Caki2 (cell line): ENCODE results near the gene NR6A1. TPM values are rescaled to one million over a fixed set of nuclear protein-coding genes. Genes with fewer than 3 reads are reported as not detected.
A peak's percentile ranks its signal among the peaks of the same experiment; 100 is the strongest.

ENCODE experiments used
- DNase-seq: peaks from one replicate; pipeline ENCODE4 v3.0.0-alpha.2; 2015; ENCODE audit warnings: low read depth
- in situ Hi-C: cut with HindIII; loops from 2 replicates; pipeline ENCODE4 v1.10.0; 2016; ENCODE audit warnings: low sequenced_read_pairs, low pct_unique_long_range_greater_than_20kb, mixed read lengths
- total RNA-seq: library from RNA; depleted of rRNA; stranded (reverse); fragments of >200 nt; shearing (Covaris generic); gene quantifications from 2 replicates; pipeline ENCODE4 v1.2.3, GENCODE V29; 2014; ENCODE audit warnings: low replicate concordance; rRNA removed

Gene NR6A1
- total RNA-seq: 0.64 and 1.3 TPM in 2 replicates

DNA sequence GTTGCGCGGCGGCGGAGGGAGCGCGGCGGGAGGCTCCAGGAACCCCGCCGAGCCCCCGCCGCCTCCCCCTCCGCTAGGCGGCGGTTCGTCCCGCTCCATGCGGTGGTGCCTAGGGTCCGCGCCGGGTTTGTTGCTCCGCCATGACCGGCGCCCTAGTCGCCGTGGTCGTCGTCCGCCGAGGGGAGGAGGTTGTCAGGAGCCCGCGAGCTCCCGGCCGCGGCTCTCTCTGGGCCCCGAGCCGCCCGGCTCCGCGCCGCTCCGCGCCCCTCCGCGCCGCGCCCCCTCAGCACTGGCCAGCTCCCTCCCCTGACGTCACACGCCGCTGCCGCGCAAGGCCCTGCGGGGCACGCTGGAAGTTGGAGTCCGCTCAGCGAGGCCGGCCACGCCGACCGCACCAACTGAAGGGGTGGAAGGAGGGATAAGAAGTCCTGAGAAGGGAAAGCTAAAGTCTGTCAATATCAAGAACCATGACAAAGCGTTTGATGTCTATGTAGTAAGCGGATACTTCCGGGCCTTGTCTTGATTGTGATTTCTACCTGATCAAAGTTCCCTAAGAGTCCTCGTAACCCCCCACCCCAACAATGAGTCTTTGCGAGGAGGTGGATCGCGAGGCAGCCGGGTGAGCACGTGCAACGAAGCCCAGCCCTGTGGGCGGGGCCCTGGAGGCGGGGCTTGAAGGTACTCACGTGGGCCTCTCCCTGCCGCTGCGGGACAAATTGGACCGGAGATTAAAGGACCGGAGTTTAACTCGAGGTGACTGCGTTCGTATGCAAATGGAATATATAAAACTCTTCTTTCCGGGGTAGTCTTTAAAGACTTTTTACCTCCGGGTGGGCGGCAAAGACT, at the start of gene NR6A1:
NR6A1 (minus strand) TSS at position 291 of the 846 bp plus-strand sequence.
- peak; percentile 97 for DNase-seq
- in situ Hi-C loops: no loop called here

DNA sequence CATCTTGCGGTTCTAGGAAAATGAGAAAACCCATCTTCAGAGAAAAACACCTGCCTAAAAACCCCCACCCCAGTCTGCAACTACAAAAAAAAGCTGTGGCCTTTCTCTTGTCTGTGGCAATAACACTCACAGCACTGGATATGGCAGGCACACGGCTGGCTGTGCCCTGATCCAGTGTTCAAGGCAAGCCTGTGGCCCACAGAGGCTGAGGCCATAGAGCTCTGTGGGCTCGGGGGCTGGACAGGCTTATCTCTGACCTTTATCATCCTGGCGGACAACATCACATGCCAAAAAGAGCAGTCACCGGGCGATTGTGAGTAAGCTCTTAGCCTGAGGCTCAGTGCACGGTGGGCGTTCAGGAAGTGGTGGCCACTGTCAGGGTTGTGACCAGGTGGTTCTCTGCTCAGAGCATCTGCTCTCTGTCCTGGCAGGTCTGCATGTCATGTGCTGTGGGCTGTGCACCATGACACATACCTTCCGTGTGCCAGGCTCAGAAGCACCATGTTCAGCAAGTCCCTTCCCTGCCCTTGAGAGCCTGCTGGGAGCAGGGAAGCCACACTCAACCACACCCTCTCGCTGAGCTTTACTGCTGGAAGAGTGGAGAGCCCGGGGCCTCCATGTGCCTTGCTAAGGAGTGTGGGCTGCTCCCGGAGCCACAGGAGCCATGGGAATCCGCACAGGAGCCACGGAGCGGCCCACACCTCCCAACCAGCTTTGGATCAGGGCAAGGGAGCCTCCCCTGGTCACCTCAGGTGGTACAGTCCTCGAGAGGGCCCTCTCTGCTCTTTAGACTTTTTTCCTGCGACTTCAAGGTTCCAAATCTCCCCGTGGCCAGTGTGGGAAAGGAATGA, 47.5 kb upstream of the NR6A1 start:
- DNase-seq: peak; percentile 71
- in situ Hi-C loops: no loop called here

DNA sequence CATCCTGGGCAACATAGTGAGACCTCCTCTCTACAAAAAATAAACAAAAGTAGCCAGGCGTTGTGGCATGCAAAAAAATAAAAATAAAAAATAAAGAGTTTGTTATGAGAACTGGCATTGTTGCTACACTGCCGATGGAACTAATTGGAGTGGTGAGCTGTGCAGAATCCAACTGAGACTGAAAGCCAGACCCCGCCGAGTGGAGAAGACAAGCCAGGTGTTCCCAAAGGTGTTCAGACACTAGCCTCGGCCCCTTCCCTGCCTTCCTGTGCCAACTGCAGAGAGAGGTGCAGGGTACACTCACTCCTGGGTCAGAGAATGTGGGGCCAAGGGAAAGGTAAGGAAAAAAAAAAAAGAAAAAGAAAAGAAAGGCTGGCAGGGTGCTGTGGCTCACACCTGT, 44.5 kb upstream of the NR6A1 start:
- in situ Hi-C loops: no loop called here
- DNase-seq: no peak

DNA sequence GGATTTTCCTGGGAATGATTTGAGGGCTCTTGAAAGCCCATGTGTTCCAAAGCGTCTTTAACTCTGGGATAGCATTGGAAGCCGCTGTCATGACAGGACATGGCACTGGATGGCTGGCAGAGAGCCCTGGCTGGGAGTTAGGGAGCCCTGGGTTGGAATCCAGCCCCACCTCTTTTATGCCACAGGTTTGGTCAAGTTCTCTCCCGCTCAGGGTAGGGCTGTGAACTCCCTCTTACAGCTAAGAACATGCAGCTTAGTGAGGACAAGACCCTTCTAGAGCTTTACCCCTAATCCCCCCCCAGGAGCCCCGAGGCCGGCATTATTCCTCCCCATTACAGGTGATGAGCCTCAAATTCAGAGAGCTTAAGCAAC, 43.0 kb upstream of the NR6A1 start:
- no peak for DNase-seq
- in situ Hi-C loops: no loop called here

DNA sequence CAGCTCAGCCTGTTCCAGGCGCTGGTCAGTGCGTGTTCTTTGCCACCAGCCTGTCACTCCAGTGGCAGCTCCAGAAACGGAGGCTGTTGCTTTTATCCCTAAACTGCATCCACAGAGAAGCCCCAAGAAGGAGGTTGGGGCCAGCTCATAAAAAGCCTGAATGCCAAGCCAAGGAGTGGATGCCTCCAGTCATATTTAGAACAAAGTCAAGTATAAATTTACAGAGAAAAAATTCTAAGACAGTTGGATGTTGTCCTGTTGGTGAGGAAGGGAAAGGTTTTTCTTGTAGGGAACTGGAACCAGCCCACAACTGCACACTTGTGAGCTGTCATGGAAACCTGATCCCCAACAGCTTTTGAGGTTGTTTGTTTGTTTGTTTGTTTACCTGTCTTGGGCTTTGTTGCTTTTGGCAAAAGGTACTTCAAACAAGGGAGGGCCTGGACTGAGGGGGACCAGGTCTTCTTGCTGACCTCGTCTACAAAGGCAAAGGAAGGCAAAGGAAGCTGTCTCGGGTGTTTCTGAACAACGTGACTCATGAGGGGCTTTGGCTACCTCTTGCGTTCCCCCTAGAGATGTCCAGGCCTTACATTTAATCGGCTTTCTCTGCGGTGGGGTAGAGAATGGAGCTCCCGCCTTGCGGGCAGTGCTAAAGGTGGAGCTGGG, 42.5 kb upstream of the NR6A1 start:
- no peak for DNase-seq
- in situ Hi-C loops: no loop called here

DNA sequence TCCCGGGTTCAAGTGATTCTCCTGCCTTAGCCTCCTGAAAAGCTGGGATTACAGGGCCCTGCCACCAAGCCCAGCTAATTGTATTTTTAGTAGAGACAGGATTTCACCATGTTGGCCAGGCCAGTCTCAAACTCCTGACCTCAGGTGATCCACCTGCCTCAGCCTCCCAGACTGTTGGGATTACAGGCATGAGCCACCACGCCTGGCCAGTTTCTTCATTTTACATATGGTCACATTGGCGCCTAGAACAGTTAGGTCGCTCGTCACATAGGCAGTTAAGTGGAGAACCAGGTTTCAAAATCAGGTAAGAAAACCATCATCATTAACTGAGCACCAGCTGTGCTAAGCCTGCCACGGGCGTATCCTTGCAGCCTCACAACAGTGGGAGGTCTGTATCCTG, 41.9 kb upstream of the NR6A1 start:
- in situ Hi-C loops: no loop called here
- DNase-seq: no peak

DNA sequence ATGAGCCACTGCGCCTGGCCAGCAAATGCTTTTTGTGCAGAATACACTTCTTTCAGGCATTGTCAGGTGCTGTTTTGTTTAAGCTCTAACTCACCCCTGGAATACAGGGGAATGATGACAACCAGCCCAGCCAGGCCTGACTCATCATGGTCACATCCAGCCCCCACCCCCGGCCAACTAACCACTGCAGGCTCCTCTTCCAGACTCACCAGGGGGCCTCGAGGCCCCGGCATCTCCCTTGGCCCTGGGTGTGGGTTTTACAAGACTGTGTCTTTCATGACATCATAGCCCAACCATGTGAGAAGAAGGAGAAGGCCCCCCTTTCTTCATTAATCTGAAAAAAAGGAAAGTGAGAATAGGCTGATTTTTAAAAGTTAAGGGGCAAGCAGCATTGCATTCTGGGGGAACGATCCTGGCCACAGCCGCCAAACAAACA, 41.3 kb upstream of the NR6A1 start:
- in situ Hi-C loops: no loop called here
- peak; percentile 90 for DNase-seq

DNA sequence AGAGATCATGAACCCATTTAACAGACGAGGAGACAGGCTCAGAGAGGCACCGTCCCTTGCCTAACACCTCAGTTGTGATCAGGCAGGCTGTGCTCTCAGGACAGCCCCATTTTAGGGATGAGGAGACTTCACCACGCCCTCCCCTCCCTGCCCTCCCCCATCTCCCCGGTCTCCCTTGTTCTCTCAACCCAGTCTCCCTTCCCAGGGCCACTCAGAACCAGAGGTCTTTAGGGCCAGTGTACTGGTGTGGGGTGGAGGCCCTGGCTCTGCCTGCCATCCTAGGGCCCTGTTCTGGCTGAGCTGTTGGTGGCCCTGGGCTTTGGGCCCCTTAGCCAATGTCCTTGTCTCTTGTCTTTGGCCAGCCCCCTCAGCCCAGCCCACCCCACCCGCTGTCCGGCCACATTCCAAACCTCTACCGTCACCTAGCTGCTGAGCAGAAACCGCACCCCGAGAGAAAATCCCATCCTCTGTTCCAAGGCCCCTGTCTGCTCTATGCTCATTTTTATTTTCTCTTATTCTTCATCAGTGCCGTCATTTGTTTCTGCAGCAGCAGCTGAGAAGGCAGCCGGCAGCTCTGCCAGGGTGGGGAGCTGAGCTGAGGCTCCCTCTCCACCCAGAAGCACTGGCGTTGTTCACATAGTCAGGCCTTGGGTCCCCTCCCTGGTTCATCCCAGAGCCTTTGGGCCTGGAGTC, 39.7 kb upstream of the NR6A1 start:
- in situ Hi-C loops: no loop called here
- DNase-seq: peak; percentile 71

DNA sequence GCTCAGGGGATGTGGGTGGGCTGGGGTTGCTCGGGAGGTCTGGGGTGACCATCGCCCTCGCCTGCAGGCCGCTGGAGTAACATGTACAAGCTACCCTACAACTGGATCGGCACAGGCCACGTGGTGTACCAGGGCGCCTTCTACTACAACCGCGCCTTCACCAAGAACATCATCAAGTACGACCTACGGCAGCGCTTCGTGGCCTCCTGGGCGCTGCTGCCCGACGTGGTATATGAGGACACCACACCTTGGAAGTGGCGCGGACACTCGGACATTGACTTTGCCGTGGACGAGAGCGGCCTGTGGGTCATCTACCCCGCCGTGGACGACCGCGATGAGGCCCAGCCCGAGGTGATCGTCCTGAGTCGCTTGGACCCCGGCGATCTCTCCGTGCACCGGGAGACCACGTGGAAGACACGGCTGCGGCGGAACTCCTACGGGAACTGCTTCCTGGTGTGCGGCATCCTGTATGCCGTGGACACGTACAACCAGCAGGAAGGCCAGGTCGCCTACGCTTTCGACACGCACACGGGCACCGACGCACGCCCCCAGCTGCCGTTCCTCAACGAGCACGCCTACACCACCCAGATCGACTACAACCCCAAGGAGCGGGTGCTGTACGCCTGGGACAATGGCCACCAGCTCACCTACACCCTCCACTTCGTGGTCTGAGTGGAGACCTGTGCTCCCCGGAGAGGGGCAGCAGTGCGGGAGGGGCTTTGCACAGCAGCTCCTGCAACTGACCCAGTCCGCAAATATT, 38.8 kb upstream of the NR6A1 start:
- in situ Hi-C loops: no loop called here
- no peak for DNase-seq

DNA sequence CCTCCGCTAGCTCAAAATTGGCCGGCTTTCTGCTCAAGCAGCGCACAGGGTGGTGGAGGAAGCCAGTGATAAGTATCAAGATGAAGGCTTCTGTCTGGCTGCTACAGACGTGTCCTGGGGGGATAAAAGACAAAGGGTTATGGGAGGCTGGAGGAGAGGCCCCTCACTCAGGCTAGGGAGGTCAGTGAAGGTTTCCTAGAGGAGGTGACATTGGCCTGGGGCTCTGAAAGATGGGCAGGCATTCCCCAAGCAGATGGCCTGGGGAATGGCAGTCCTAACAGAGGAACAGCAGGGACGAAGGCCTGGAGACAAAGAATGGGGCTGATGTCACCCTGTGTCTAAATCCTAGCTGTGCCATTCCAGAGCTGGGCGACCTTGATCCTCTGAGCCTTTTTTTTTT, 38.1 kb upstream of the NR6A1 start:
- DNase-seq: no peak
- in situ Hi-C loops: no loop called here

DNA sequence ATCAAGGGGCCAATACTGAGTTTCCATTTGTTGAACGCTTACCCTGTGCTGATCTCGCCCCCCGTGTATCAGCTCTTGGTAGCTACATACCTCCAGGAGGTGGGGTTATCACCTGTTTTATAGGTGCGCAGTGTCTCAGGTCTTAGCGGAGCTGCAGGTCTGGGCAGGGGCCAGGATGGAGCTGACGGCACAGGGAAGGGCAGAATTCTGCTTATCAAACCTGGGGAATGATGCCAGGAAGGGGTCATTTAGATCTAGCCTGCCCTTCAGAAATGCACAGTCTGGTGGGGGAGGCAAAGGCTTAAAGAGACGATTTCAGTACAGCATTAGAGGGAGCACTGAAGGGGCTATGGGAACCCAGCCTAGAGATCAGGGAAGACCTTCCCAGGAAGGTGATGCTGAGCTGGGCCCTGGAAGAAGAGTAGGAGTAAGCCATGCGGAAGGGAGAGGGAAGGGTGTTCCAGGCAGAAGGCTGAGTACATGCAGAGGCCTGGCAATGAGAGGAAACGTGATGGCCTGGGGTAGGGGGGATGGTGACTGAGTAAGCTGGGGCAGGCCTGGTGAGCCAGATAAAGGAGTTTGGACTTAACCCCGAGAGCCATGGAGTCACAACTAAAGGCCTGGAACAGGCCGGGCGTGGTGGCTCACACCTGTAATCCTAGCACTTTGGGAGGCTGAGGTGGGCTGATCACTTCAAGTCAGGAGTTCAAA, 37.3 kb upstream of the NR6A1 start:
- DNase-seq: no peak
- in situ Hi-C loops: no loop called here

DNA sequence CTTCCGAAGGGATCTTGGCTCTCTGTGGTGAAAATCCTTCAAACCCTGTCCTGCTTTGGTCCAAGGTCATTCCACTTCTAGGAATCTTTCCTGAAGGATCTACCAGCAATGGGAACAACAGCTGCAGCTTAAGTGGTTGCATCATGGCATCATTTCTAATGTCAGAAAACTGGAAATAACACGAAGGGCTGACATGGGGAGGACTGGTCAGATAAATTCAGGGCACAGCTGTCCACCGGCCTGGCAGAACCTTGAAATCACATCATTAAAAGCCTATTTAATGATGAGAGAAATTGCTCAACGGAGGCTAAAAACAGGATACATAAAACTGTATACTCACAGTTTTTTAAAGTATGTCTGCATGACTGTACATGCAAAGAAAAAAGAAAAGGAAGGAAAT, 34.1 kb upstream of the NR6A1 start:
- in situ Hi-C loops: no loop called here
- DNase-seq: no peak

DNA sequence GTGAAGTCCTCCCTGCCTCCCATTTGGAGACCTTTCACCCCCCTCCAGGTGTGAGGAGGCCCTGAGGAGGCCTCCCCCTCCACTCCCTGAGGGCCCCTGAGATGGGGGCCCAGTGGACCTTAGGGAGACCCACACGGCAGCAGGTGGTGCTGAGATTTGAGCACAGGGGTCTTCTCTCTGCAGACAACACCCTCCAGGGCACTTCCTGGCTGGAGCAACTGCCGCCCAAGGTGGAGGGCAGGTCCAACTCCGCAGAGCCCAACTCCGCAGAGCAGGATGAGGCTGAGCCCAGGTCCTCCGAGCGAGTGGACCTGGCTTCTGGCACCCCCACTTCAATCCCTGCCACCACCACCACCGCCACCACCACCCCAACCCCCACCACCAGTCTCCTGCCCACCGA, 32.8 kb upstream of the NR6A1 start:
- in situ Hi-C loops: no loop called here

DNA sequence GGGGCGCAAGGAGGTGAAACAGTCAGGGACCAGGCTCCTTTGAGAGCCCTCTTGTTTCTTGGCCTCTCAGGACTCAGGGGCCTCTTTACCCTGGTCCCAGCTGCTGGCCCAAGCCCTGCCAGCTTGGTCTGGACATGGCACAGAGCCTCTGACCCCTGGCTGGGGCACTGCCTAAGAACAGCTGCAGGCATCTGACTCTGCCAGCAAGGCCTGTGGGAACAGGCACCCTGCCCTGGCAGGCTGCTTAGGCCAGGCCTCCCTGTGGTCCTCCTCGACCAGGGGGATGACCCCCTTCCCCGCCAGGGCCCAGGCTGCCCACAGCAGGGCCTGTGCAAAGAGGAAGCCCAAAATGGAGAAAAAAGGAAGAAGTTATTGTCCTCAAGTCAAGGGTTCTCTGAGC, 31.3 kb upstream of the NR6A1 start:
- in situ Hi-C loops: no loop called here
- DNase-seq: no peak

More for the DNA sequence above, 32.8 kb upstream of the NR6A1 start:
- DNase-seq: no peak

DNA sequence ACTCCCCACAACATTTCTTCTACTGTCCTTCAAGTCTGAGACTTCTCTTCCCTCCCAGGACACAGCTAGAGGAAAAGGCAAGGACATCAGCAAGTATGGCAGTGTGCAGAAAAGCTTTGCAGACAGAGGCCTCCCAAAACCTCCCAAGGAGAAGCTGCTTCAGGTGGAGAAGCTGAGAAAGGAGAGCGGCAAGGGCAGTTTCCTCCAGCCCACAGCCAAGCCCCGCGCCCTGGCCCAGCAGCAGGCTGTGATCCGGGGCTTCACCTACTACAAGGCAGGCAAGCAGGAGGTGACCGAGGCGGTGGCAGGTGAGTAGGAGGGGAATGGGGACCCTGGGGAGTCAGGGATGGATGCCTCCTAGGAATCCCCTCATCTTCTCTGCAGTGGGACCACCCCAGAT, 30.2 kb upstream of the NR6A1 start:
- no peak for DNase-seq
- in situ Hi-C loops: no loop called here

DNA sequence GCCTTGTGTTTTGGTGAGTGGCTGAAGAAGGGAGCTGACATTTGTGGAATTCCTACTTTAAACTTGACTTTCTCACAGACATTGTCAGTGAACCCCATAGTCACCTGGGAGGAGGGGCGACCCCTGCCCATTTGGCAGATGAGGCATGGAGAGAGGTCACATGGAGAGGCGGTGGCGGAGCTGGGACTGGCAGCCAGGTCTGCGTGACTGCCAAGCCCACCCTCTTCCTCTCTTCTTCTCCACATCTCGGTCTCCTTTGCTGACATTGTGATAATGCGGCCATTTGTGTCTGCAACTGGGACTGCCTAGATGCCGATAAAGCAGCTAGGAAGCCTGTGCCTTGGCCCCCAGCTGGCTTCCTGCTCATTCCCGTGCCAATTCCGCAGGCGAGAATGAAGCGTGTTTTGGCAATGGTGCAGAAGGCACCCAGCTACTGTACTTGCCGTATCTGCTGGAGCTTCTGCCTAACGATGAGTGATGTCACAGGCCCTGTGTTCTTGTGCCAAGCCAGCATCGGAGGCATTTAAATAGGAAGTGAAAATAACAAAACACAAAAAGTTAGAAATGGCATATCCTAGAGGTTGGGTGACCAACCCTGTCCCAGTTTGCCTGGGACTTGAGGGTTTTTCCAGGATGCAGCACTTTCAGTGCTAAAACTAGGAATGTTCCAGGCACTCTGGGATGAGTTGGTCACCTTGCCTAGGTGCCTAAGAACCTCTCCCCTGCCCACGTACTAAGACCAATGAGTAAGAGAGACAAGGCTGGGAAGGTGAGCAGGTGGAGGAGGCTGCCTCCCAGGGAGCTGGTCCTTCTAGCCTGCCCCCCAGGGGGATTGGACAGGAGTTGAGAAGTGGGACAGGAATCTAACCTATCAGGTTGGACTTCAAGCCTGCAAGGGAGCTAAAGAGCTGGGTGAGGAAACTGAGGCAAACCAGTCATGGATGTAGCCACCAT, 29.5 kb upstream of the NR6A1 start:
- in situ Hi-C loops: no loop called here
- DNase-seq: no peak
